BE2C (cell line): Measurements from ENCODE around the gene MIER1.

Experiments used
- DNase-seq: peaks from one replicate; pipeline ENCODE4 v3.0.0-alpha.2; 2020
- H3K27me3 ChIP-seq: fragments of 250-450 bp; sonication (Bioruptor Pico); 2 replicates; pipeline ENCODE4 v1.5.1; 2020; ENCODE audit warnings: mild to moderate bottlenecking
- H3K36me3 ChIP-seq: fragments of 250-450 bp; sonication (Bioruptor Pico); 2 replicates; pipeline ENCODE4 v1.5.1; 2020; ENCODE audit warnings: mild to moderate bottlenecking
- H3K4me1 ChIP-seq: fragments of 250-450 bp; sonication (Bioruptor Pico); 2 replicates; pipeline ENCODE4 v1.5.1; 2020
- H3K4me3 ChIP-seq: 2 replicates; pipeline ENCODE4 v1.5.1; 2011; ENCODE audit warnings: low read depth, low read length
- H3K9me3 ChIP-seq: fragments of 250-450 bp; sonication (Bioruptor Pico); 2 replicates; pipeline ENCODE4 v1.5.1; 2020
- CTCF ChIP-seq: IDR thresholded peaks from 2 replicates; pipeline ENCODE4 v1.5.1; 2012; ENCODE audit warnings: mild to moderate bottlenecking, low read depth, low read length

Gene MIER1

GRCh38 chr1:66931590-66931989 lies 6.8 kb downstream of the MIER1 start:
- TF ChIP-seq CTCF, result no peak
- H3K36me3 ChIP-seq, result no peaks in the 10 kb centered on the region
- no peaks in the 10 kb centered on the region for H3K9me3 ChIP-seq
- H3K27me3 ChIP-seq, result no peaks in the 10 kb centered on the region
- DNase-seq, result no peak
- peak overlapping the region; percentile 75 for H3K4me3 ChIP-seq
- no peaks in the 10 kb centered on the region for H3K4me1 ChIP-seq

GRCh38 chr1:66932291-66932690 lies 7.5 kb downstream of the MIER1 start:
- Histone ChIP-seq H3K27me3 (no peaks in the 10 kb centered on the region), H3K9me3 (no peaks in the 10 kb centered on the region), H3K36me3 (no peaks in the 10 kb centered on the region), H3K4me3 (no peak overlapping the region; the same call in 1 of the 2 replicates), H3K4me1 (no peaks in the 10 kb centered on the region)
- no peak for TF ChIP-seq CTCF
- DNase-seq, result no peak

GRCh38 chr1:66933887-66934700 lies 9.3 kb downstream of the MIER1 start:
- Histone ChIP-seq H3K4me3 (no peak overlapping the region), H3K9me3 (no peaks in the 10 kb centered on the region), H3K36me3 (no peaks in the 10 kb centered on the region), H3K4me1 (no peaks in the 10 kb centered on the region), H3K27me3 (no peaks in the 10 kb centered on the region)
- no peak for TF ChIP-seq CTCF
- no peak for DNase-seq

- DNase-seq, result no peak
- Histone ChIP-seq H3K4me3 (no peak overlapping the region), H3K27me3 (no peaks in the 10 kb centered on the region), H3K9me3 (no peaks in the 10 kb centered on the region), H3K4me1 (no peaks in the 10 kb centered on the region), H3K36me3 (no peaks in the 10 kb centered on the region)
- no peak for TF ChIP-seq CTCF
These were observed 12.9 kb downstream of the MIER1 start for GRCh38 chr1:66937529-66938234.

- no peak overlapping the region for H3K4me3 ChIP-seq
- H3K9me3 ChIP-seq, result no peaks in the 10 kb centered on the region
- no peak for DNase-seq
- no peaks in the 10 kb centered on the region for H3K4me1 ChIP-seq
- H3K27me3 ChIP-seq, result no peaks in the 10 kb centered on the region
- H3K36me3 ChIP-seq, result no peaks in the 10 kb centered on the region
- no peak for TF ChIP-seq CTCF
These were observed 13.8 kb downstream of the MIER1 start for GRCh38 chr1:66938613-66939012.

GRCh38 chr1:66940981-66941380 lies 16.2 kb downstream of the MIER1 start:
- no peaks in the 10 kb centered on the region for H3K9me3 ChIP-seq

More at GRCh38 chr1:66940981-66941380, 16.2 kb downstream of the MIER1 start:
- H3K27me3 ChIP-seq, result no peaks in the 10 kb centered on the region
- no peaks in the 10 kb centered on the region for H3K4me1 ChIP-seq
- DNase-seq, result no peak
- no peak for TF ChIP-seq CTCF
- no peaks in the 10 kb centered on the region for H3K36me3 ChIP-seq
- H3K4me3 ChIP-seq, result no peak overlapping the region
